GM21619 (cell line): Measurements from ENCODE around the gene CMSS1.

Experiments
- ATAC-seq: cut with Tn5 transposase; IDR thresholded peaks from one replicate; pipeline ENCODE4 v1.9.1; 2021; ENCODE audit not compliant: unreplicated experiment

CMSS1 gene

GRCh38 chr3:99899603-99900002 lies 81.9 kb downstream of the CMSS1 start:
- ATAC-seq, result no peak

- ATAC-seq, result no peak
These were observed 82.6 kb downstream of the CMSS1 start for GRCh38 chr3:99900248-99900647.

DNA sequence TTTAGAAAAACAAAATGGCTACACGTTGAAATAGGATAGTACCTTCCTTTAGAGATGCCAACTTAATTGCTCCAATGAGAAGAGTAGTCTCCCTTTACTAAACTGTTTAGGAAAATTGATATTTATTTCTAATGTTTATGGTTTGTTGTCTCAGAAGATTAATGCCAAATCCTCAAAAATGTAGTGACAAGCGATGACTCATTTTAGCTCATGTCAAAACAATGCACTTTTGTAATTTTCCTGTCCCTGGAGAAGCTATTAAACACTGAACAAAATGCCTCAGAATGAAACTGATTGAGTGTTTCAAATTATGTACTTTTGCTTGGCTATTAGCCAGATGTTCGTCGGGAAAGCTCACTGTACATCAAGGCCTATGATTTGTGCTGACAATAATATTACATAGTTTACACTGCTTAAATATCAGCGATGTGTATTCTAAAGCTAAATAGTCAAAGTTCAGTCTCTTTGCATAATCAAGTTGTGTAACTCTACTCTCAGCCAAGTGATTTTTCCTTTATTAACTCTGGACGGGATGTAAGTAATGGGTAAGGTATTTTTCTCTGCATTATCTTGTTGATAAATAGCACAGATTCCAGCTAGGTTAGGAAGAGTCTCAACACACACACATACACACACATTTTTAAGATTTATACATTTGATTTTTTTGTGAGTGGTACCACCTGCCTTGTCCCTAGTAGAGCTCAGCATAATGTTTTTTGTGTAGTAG lies 83.7 kb downstream of the CMSS1 start:
- ATAC-seq, result no peak

DNA sequence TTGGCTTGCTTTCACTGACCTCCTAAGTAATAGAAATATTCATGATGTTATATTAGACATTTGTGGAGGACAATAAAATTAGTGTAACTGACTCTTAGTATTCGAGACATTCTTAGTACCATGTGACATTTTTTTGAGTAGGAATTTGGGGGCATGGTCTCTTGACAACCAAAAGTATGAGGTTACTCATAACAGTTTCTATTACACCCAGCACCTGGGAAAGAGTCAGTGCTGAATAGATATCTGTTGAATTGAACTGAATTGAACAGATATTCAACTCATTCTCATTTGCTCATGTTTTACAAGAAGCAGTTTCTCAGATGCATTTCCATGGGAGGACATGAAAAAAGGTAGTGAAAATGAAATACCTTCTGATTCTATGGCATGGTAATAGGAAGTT lies 84.4 kb downstream of the CMSS1 start:
- ATAC-seq, result no peak

DNA sequence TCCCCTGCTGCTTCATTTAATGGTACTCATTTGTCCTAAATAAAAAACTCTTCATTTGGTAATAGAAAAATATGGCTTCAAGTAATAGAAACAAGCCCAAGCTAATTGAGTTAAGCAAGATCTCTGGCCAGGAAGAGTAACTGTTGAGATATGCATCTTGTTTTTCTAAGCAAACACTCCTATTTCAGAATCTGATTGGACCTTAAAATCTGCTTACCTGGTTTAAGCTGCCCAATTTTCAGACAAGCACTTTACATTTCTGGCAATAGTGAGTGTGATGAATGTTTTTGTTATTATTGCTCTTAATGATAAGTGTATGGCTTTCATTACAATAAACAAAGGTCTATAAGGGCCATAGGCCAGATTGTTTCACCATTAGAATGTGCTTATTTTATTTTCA lies 86.2 kb downstream of the CMSS1 start:
- ATAC-seq, result no peak

DNA sequence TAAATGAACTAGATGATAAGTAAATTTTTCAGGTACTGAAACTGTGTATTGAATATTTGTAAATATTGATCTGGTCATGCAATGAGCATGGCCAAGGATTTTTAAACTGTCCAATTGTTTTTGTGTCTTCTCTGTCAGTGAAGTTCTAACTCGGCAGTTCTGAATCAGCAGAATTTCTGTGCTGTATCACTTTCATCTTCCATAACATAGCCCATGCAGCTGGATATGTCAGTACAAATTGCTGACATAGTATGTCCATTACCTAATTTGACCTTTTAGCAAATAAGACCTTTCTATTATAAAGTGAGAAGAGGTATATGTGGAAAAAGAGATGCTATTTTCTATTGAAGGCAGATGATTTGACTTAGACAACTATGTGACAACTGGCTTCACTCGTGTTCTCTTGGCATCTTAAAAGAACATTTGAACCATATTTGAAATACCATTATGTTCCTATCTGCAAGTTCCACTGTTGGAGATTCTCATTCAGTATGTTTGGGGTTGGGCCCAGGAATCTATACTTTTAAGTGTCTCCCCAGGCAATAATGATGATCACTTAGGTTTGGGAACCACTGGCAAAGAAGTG lies 90.4 kb downstream of the CMSS1 start:
- no peak for ATAC-seq

DNA sequence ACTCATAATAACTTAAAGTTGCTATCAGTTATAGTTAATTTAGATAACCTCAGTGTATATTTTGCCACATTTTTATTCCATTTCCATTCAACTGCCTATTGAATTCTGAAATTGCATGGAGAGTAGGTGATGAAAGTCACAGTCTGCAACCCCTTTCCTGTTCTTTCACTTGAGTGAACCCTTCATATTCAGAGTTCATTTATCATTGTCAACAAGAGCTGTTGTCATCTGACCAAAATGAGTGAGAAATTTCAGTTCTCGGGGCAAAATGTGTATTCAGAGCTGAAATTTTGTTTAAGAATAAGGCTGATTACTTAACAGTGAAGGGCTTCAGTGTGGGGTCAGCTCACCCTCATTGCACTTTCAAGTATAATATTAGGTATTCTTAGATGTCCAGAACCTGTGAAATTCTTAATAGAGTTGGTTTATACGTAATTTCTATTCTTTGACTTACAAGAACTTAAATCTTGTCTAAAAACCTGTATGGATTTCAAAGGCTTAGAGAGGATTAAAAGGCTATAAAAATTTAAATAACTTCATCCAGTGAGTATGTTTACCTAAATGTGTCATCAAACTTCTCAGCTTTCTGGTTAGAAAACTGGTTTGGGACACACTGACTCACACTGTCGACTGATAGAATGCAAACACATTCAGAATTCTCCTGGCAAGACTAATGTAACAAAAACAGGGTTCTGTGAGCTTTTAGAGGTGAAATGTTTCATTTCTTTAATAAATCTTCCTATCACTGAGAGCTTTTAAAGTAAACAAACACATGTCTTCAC lies 92.2 kb downstream of the CMSS1 start:
- no peak for ATAC-seq

DNA sequence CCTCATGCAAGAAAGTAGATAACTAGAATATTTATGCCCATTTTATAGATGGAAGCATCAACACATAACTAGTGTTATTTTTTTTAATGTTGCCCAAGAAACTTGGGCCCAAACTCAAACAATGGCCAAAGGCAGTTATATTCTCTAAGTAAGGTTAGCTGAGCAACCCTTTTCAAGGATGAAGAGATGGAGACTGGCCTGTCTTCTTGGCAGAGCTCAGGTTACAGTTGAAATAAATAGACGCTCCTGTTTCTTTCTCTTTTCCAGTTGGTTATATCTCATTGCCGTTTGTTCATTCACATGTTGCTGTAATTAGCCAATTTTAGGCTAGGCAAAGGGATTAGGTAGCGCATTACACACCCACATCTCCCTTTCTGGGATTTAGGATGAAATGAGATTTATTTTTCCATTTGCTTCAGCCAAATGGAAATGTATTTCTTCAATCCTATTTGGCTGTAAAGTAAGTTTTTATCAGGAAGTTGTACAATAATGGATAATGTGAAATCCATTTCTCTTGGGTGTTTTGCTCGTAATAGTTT lies 93.2 kb downstream of the CMSS1 start:
- ATAC-seq, result no peak

- no peak for ATAC-seq
These were observed 93.8 kb downstream of the CMSS1 start for GRCh38 chr3:99911433-99911832.

GRCh38 chr3:99915906-99916432 lies 98.3 kb downstream of the CMSS1 start:
- ATAC-seq, result no peak

- no peak for ATAC-seq
These were observed 101.1 kb downstream of the CMSS1 start for GRCh38 chr3:99918715-99919114.

DNA sequence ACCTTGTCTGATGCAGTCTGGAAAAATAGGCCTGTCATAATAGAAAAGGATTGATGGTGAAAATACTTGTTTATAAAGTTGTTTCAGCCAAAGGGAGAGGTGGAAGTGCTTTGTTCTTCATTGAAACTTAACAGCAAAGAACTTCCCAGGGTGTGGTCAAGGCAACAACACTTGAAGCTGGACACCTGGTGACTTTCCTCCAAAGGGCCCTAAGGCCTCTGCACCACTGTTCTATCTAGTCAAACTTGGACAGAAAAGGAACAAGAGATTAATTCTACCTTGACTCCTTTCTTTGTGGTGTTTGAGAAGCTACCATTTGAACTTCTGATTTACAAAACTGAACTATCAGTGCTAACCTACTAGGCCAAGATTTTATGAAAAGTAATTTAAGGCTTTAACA lies 102.0 kb downstream of the CMSS1 start:
- no peak for ATAC-seq

GRCh38 chr3:99920481-99921376 lies 103.1 kb downstream of the CMSS1 start:
- no peak for ATAC-seq

GRCh38 chr3:99921377-99921695 lies 103.7 kb downstream of the CMSS1 start:
- ATAC-seq, result no peak

DNA sequence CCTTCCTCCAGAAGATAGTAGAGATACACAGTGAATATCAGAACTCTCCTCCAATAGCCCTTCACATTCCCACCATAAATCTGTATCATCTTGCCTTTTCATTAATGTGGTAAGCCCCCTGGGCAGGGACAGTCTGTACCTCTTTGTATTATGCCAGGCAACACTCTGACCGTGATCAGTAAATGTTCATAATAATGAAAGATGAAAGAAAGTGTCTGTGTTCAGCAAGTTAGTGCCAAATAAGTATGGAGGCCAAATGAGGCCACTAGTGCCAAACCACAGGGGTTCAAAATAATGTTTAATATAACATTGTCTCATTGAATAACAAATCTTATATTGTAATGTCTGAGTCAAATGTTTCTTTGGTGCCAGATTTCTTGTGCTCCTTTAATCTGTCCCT lies 104.3 kb downstream of the CMSS1 start:
- ATAC-seq, result no peak

DNA sequence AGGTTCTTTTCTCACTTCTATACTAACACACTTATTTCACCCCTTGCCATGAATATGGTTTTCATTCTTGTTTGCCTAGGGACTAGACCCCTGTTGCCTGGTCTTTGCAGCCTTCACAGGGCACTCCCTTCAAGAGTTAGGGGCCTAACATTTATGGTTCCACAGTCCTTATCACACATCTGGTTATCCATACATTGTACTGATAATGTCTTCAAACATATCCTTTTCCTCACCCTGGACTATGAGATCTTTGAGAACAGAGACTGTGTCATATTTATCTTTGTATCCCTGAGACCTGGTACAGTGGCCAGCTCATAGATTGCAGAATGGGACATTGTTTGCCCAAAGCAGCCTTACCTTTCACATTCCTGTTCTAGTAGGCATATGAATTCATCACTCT lies 106.2 kb downstream of the CMSS1 start:
- no peak for ATAC-seq

GRCh38 chr3:99925584-99926230 lies 108.0 kb downstream of the CMSS1 start:
- ATAC-seq, result no peak

GRCh38 chr3:99927671-99928457 lies 110.2 kb downstream of the CMSS1 start:
- ATAC-seq, result no peak
